AG04450 (cell line): ENCODE data around the gene PDE1C. TPM values are rescaled to one million over a fixed set of nuclear protein-coding genes. Genes with fewer than 3 reads are reported as not detected.

Experiments
- CTCF ChIA-PET: fragments of 300-600, 350-600 bp; formaldehyde crosslinking; extraction: SDS; loops from one replicate; lab custom pipeline; 2022; ENCODE audit warnings: antibody characterized with exemption, inconsistent platforms; lab: Charles Lee
- POLR2A ChIA-PET: fragments of 350-600 bp; formaldehyde crosslinking; extraction: SDS; loops from one replicate; lab custom pipeline; 2021; ENCODE audit warnings: antibody characterized with exemption, inconsistent platforms; lab: Yijun Ruan, JAX
- DNase-seq: peaks from one replicate; pipeline ENCODE4 v3.0.0-alpha.2; 2011; ENCODE audit warnings: low read depth, low spot score
- H3K27ac ChIP-seq: one replicate; pipeline ENCODE4 v1.5.1; 2012; ENCODE audit warnings: low read depth, low read length, control low read depth
- H3K27me3 ChIP-seq: one replicate; pipeline ENCODE4 v1.6.0; 2012; ENCODE audit warnings: low read length; ENCODE audit not compliant: control insufficient read depth, insufficient read depth
- H3K4me3 ChIP-seq: 2 replicates; pipeline ENCODE4 v1.5.1; 2011; ENCODE audit warnings: mild to moderate bottlenecking, low read depth, low read length, control low read depth
- H3K9me3 ChIP-seq: 2 replicates; pipeline ENCODE4 v1.5.1; 2012; ENCODE audit warnings: low read length; ENCODE audit not compliant: control insufficient read depth, insufficient read depth
- CTCF ChIP-seq: IDR thresholded peaks from 2 replicates; pipeline ENCODE4 v1.5.1; 2011; ENCODE audit warnings: low read depth, low read length, control low read depth, inconsistent platforms
- polyA plus RNA-seq: library from polyadenylated mRNA; depleted of rRNA; stranded (reverse); fragments of >200 nt; gene quantifications from 2 replicates; pipeline ENCODE4 v1.2.3, GENCODE V29; 2011

Gene PDE1C
- polyA plus RNA-seq, 1 experiment, result 3.8 TPM

GRCh38 chr7:31910191-31910590 lies 160.0 kb downstream of the PDE1C start:
- no peak for TF ChIP-seq CTCF
- no peak for DNase-seq
- peaks cover 2% of the 10 kb centered on the region; the same call in 1 of the 2 replicates for H3K9me3 ChIP-seq
- POLR2A ChIA-PET, result no interaction called here
- H3K27me3 ChIP-seq, result no peaks in the 10 kb centered on the region
- H3K4me3 ChIP-seq, result no peak overlapping the region
- H3K27ac ChIP-seq, result no peak overlapping the region
- CTCF ChIA-PET, result no interaction called here

- Histone ChIP-seq H3K27ac (no peak overlapping the region), H3K9me3 (peaks cover 2% of the 10 kb centered on the region; the same call in 1 of the 2 replicates), H3K4me3 (no peak overlapping the region), H3K27me3 (no peaks in the 10 kb centered on the region)
- POLR2A ChIA-PET, result no interaction called here
- TF ChIP-seq CTCF, result no peak
- DNase-seq, result no peak
- CTCF ChIA-PET, result no interaction called here
These were observed 163.6 kb downstream of the PDE1C start for GRCh38 chr7:31906479-31907171.

- no peaks in the 10 kb centered on the region for H3K9me3 ChIP-seq
- H3K27ac ChIP-seq, result no peak overlapping the region
- POLR2A ChIA-PET, result no interaction called here
- no peak for TF ChIP-seq CTCF
- no peak for DNase-seq
- CTCF ChIA-PET, result no interaction called here
- H3K4me3 ChIP-seq, result no peak overlapping the region
- H3K27me3 ChIP-seq, result no peaks in the 10 kb centered on the region
These were observed 166.2 kb downstream of the PDE1C start for GRCh38 chr7:31903962-31904361.

GRCh38 chr7:31899356-31899927 lies 170.8 kb downstream of the PDE1C start:
- Histone ChIP-seq H3K27ac (no peak overlapping the region), H3K27me3 (no peaks in the 10 kb centered on the region), H3K4me3 (no peak overlapping the region), H3K9me3 (peaks cover 8% of the 10 kb centered on the region; the same call in 1 of the 2 replicates)
- ChIA-PET CTCF (no interaction called here), POLR2A (no interaction called here)
- no peak for TF ChIP-seq CTCF
- DNase-seq, result no peak

- Histone ChIP-seq H3K4me3 (no peak overlapping the region), H3K9me3 (peaks cover 8% of the 10 kb centered on the region; the same call in 1 of the 2 replicates), H3K27me3 (no peaks in the 10 kb centered on the region), H3K27ac (no peak overlapping the region)
- ChIA-PET CTCF (no interaction called here), POLR2A (no interaction called here)
- TF ChIP-seq CTCF, result no peak
- DNase-seq, result no peak
These were observed 173.3 kb downstream of the PDE1C start for GRCh38 chr7:31896925-31897324.
